GM06990 (cell line): ENCODE results near the gene PLXNA3.

Experiments used
- DNase-seq: peaks from one replicate; pipeline ENCODE4 v3.0.0-alpha.2; 2011; ENCODE audit not compliant: insufficient read length; ENCODE audit errors: extremely low read depth
- H3K27me3 ChIP-seq: replicated peaks from 2 replicates; pipeline ENCODE4 v1.6.0; 2011; ENCODE audit warnings: low read length; ENCODE audit not compliant: control insufficient read depth, insufficient read depth
- H3K36me3 ChIP-seq: 2 replicates; pipeline ENCODE4 v1.5.1; 2011; ENCODE audit warnings: low read length; ENCODE audit not compliant: control insufficient read depth, insufficient read depth
- H3K4me3 ChIP-seq: replicated peaks from 2 replicates; pipeline ENCODE4 v1.5.1; 2011; ENCODE audit warnings: low read depth, mild to moderate bottlenecking, control low read depth, low read length
- TF ChIP-seq, protein P1 (sequence below): IDR thresholded peaks from 2 replicates; pipeline ENCODE4 v1.5.1; 2011; ENCODE audit warnings: low read length, control low read depth, mild to moderate bottlenecking, inconsistent platforms; ENCODE audit not compliant: insufficient read depth, poor library complexity, severe bottlenecking

Gene PLXNA3

DNA sequence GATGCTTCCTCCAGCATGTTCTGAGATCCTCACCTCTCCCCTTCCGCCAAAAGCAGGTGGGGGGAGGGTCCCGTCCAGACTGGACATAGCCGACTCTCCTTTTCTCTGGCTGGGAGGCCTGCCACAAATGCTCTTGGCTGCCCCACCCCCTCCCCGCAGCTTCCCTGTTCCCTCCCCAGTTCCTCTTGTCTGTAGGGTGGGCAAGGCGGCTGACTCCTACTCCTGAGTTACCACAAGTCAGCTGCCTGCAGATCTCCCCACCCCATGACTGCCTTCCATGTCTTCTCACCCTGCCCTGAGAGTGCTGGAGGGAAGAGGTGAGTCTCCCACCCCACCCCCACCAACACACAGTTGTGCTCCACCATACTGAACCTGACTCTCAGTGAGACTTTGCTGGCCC is 26.7 kb upstream of the PLXNA3 start:
- H3K36me3 ChIP-seq, result peaks cover 6% of the 10 kb centered on the region
- no peak overlapping the region for H3K4me3 ChIP-seq
- TF ChIP-seq, protein P1, sequence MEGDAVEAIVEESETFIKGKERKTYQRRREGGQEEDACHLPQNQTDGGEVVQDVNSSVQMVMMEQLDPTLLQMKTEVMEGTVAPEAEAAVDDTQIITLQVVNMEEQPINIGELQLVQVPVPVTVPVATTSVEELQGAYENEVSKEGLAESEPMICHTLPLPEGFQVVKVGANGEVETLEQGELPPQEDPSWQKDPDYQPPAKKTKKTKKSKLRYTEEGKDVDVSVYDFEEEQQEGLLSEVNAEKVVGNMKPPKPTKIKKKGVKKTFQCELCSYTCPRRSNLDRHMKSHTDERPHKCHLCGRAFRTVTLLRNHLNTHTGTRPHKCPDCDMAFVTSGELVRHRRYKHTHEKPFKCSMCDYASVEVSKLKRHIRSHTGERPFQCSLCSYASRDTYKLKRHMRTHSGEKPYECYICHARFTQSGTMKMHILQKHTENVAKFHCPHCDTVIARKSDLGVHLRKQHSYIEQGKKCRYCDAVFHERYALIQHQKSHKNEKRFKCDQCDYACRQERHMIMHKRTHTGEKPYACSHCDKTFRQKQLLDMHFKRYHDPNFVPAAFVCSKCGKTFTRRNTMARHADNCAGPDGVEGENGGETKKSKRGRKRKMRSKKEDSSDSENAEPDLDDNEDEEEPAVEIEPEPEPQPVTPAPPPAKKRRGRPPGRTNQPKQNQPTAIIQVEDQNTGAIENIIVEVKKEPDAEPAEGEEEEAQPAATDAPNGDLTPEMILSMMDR, result no peak
- H3K27me3 ChIP-seq, result no peaks in the 10 kb centered on the region
- DNase-seq, result no peak

DNA sequence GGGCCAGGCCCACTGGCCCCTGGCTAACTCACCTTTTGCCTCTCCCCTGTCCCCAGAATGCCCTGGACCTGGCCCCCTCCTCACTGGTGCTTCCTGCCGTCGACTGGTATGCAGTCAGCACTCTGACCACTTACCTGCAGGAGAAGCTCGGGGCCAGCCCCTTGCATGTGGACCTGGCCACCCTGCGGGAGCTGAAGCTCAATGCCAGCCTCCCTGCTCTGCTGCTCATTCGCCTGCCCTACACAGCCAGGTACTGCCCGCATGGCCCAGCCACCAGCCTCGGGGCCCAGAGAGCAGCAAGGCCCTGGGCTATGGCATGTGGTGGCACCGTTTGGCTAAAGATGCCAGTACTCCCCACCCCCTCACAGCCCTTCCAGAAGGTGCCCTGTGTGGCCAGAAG is 25.9 kb upstream of the PLXNA3 start:
- DNase-seq, result no peak
- no peak overlapping the region for H3K4me3 ChIP-seq
- TF ChIP-seq, protein P1, result no peak
- no peaks in the 10 kb centered on the region for H3K27me3 ChIP-seq
- peaks cover 6% of the 10 kb centered on the region for H3K36me3 ChIP-seq

DNA sequence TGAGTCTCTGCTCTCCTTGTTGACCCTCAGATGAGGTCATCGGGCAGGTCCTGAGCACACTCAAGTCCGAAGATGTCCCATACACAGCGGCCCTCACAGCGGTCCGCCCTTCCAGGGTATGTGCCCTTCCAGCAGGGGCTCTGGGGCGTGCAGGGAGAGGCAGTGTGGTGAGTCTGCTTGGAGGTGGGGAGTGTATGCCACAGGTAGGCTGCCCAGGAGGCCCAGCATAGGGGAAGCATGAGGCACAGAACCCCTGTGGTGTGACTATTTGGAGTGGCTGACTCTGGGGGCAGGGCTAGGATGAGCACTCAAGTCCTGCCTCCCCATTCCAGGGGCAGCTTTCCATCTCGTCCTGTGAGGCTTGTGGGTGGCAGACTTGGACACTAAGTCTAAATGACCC is 24.5 kb upstream of the PLXNA3 start:
- TF ChIP-seq, protein P1, result no peak
- no peak for DNase-seq
- Histone ChIP-seq H3K36me3 (peaks cover 6% of the 10 kb centered on the region), H3K4me3 (no peak overlapping the region), H3K27me3 (no peaks in the 10 kb centered on the region)

DNA sequence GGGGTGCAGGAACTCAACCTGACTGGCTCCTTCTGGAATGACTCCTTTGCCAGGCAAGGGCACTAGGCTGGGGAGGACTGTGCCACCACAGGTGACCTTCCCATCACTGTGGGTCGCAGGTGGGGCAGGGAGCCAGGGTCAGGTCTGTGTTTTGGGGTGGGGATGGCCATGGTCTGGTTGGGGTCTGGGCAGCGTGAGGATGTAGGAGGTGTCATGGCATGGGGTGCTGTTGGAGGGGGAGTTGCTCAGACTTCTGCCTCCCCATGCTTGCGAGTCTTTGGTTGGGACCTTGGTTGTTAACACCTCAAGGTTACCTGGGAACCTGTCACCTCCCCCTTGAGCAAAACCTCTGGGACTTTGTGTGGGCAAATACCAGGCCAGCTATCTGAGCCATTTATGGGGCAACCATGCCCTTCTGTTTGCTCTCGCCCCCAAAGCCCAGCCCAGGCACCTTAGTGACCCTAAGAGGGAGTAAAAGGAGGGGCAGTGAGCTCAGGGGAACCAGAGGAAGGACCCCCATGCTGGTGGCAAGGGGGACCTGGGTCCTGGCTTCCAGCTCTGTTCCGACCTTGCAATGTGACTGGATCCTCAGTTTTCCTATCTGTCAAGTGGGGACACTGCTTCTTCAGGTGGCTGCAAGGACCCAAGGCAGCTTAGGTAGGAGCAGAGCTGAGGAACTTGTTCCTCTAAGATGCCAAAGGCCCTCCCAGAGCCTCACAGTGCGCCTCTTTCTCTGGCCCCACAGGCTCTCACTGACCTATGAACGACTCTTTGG is 23.5 kb upstream of the PLXNA3 start:
- DNase-seq, result no peak
- peaks cover 6% of the 10 kb centered on the region for H3K36me3 ChIP-seq
- TF ChIP-seq, protein P1, result no peak
- H3K27me3 ChIP-seq, result no peaks in the 10 kb centered on the region
- no peak overlapping the region for H3K4me3 ChIP-seq

DNA sequence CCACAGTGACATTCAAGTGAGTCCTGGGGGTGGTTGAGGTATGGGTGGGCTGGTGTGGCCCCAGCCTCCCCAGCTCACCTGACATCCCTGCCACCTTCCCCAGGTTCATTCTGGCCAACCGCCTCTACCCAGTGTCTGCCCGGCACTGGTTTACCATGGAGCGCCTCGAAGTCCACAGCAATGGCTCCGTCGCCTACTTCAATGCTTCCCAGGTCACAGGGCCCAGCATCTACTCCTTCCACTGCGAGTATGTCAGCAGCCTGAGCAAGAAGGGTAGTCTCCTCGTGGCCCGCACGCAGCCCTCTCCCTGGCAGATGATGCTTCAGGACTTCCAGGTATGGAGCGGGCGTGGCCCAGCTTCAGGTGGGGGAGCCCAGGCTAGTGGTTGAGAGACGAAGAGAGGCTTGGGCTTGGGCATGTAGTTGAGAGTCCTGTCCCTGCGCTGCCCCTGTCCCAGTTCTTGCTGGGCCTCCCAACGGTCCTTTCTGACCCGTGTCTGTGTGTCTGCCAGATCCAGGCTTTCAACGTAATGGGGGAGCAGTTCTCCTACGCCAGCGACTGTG is 22.8 kb upstream of the PLXNA3 start:
- Histone ChIP-seq H3K36me3 (peaks cover 6% of the 10 kb centered on the region), H3K27me3 (no peaks in the 10 kb centered on the region), H3K4me3 (no peak overlapping the region)
- TF ChIP-seq, protein P1, result no peak
- DNase-seq, result no peak
